HEK293 (cell line): ENCODE data around the gene MLLT6.

Source experiments
- CTCF ChIA-PET: fragments of 350-600 bp; formaldehyde crosslinking; extraction: SDS; loops from one replicate; lab custom pipeline; 2021; ENCODE audit warnings: antibody characterized with exemption; lab: Yijun Ruan, JAX
- POLR2A ChIA-PET: fragments of 300-600 bp; formaldehyde crosslinking; extraction: SDS; loops from one replicate; lab custom pipeline; 2020; ENCODE audit warnings: antibody characterized with exemption, inconsistent platforms; lab: Yijun Ruan, JAX
- H3K27ac ChIP-seq: fragments of 200-500 bp; sonication (Bioruptor generic); 2 replicates; pipeline ENCODE4 v1.5.1; 2014; ENCODE audit warnings: low read depth, low read length, control low read depth, inconsistent platforms; ENCODE audit errors: extremely low read depth
- H3K36me3 ChIP-seq, 2 experiments: fragments of 200-500 bp in 1 of 2; sonication (Bioruptor generic) in 1 of 2; 1 replicate in 1 of 2; 2 replicates in 1 of 2; pipeline ENCODE4 v1.5.1; 2014 to 2017; ENCODE audit warnings: inconsistent platforms in 2 of 2, low read length in 2 of 2; ENCODE audit not compliant: control insufficient read depth in 2 of 2, insufficient read depth in 1 of 2
- H3K4me1 ChIP-seq: fragments of 200-500 bp; sonication (Bioruptor generic); 2 replicates; pipeline ENCODE4 v1.5.1; 2014; ENCODE audit warnings: mild to moderate bottlenecking, low read length, inconsistent platforms; ENCODE audit not compliant: control insufficient read depth, insufficient read depth
- H3K4me3 ChIP-seq: 2 replicates; pipeline ENCODE4 v1.5.1; 2011; ENCODE audit warnings: low read depth, mild to moderate bottlenecking, control low read depth, low read length, moderate library complexity
- H3K9me3 ChIP-seq: fragments of 200-500 bp; sonication (Bioruptor generic); 2 replicates; pipeline ENCODE4 v1.5.1; 2014; ENCODE audit warnings: low read depth, low read length, inconsistent platforms; ENCODE audit not compliant: control insufficient read depth, insufficient read depth
- BCL11A ChIP-seq: fragments of 450-650 bp; formaldehyde crosslinking; IDR thresholded peaks from 2 replicates; pipeline ENCODE4 v1.5.1; 2016; ENCODE audit warnings: low read depth, missing biosample characterization, missing genetic modification characterization
- BCL6B ChIP-seq: fragments of 450-650 bp; formaldehyde crosslinking; IDR thresholded peaks from 2 replicates; pipeline ENCODE4 v1.5.1; 2017; ENCODE audit warnings: missing biosample characterization, missing genetic modification characterization
- CTCF ChIP-seq: fragments of 450-650 bp; formaldehyde crosslinking; IDR thresholded peaks from 2 replicates; pipeline ENCODE4 v1.5.1; 2016; ENCODE audit warnings: missing biosample characterization, missing genetic modification characterization
- ELK4 ChIP-seq: IDR thresholded peaks from 2 replicates; pipeline ENCODE4 v1.6.1; 2011; ENCODE audit warnings: mild to moderate bottlenecking, low read depth, low read length, borderline replicate concordance
- IKZF3 ChIP-seq: fragments of 450-650 bp; IDR thresholded peaks from 2 replicates; pipeline ENCODE4 v1.5.0; 2018; ENCODE audit warnings: missing biosample characterization, mild to moderate bottlenecking, missing genetic modification characterization, moderate library complexity
- KLF9 ChIP-seq: fragments of 450-650 bp; formaldehyde crosslinking; IDR thresholded peaks from 2 replicates; pipeline ENCODE4 v1.5.1; 2016; ENCODE audit warnings: missing biosample characterization, missing genetic modification characterization, low read depth
- PRDM2 ChIP-seq: fragments of 450-650 bp; formaldehyde crosslinking; IDR thresholded peaks from 2 replicates; pipeline ENCODE4 v1.5.1; 2016; ENCODE audit warnings: missing biosample characterization, missing genetic modification characterization, borderline replicate concordance
- SP2 ChIP-seq: fragments of 450-650 bp; formaldehyde crosslinking; IDR thresholded peaks from 2 replicates; pipeline ENCODE4 v1.5.1; 2016; ENCODE audit warnings: missing biosample characterization, missing genetic modification characterization
- TSHZ1 ChIP-seq: fragments of 450-650 bp; formaldehyde crosslinking; IDR thresholded peaks from 2 replicates; pipeline ENCODE4 v1.5.1; 2016; ENCODE audit warnings: missing biosample characterization, missing genetic modification characterization, borderline replicate concordance
- YY1 ChIP-seq: fragments of 450-650 bp; formaldehyde crosslinking; IDR thresholded peaks from 2 replicates; pipeline ENCODE4 v1.5.1; 2018; ENCODE audit warnings: missing biosample characterization, missing genetic modification characterization
- ZNF140 ChIP-seq: fragments of 450-650 bp; formaldehyde crosslinking; IDR thresholded peaks from 2 replicates; pipeline ENCODE4 v1.5.1; 2016; ENCODE audit warnings: missing biosample characterization, missing genetic modification characterization
- ZNF169 ChIP-seq: fragments of 450-650 bp; formaldehyde crosslinking; IDR thresholded peaks from 2 replicates; pipeline ENCODE4 v1.5.1; 2016; ENCODE audit warnings: missing biosample characterization, missing genetic modification characterization
- ZNF174 ChIP-seq: fragments of 450-650 bp; formaldehyde crosslinking; IDR thresholded peaks from 2 replicates; pipeline ENCODE4 v1.5.0; 2017; ENCODE audit warnings: missing biosample characterization, mild to moderate bottlenecking, missing genetic modification characterization
- ZNF2 ChIP-seq: fragments of 450-650 bp; formaldehyde crosslinking; IDR thresholded peaks from 2 replicates; pipeline ENCODE4 v1.5.1; 2016; ENCODE audit warnings: missing biosample characterization, missing genetic modification characterization
- ZNF214 ChIP-seq: fragments of 450-650 bp; formaldehyde crosslinking; IDR thresholded peaks from 2 replicates; pipeline ENCODE4 v1.5.1; 2017; ENCODE audit warnings: missing biosample characterization, mild to moderate bottlenecking, missing genetic modification characterization, borderline replicate concordance
- ZNF335 ChIP-seq: fragments of 450-650 bp; formaldehyde crosslinking; conservative IDR thresholded peaks from 2 replicates; pipeline ENCODE4 v1.5.1; 2016; ENCODE audit warnings: missing biosample characterization, missing genetic modification characterization
- ZNF510 ChIP-seq: fragments of 450-650 bp; formaldehyde crosslinking; IDR thresholded peaks from 2 replicates; pipeline ENCODE4 v1.5.1; 2018; ENCODE audit warnings: mild to moderate bottlenecking, missing genetic modification characterization, missing biosample characterization; ENCODE audit not compliant: insufficient replicate concordance
- ZNF521 ChIP-seq: fragments of 450-650 bp; formaldehyde crosslinking; IDR thresholded peaks from 2 replicates; pipeline ENCODE4 v1.5.1; 2017; ENCODE audit warnings: missing biosample characterization, mild to moderate bottlenecking, missing genetic modification characterization
- ZNF600 ChIP-seq: fragments of 450-650 bp; formaldehyde crosslinking; IDR thresholded peaks from 2 replicates; pipeline ENCODE4 v1.5.1; 2016; ENCODE audit warnings: missing biosample characterization, missing genetic modification characterization
- ZNF654 ChIP-seq: fragments of 450-650 bp; formaldehyde crosslinking; IDR thresholded peaks from 2 replicates; pipeline ENCODE4 v1.5.1; 2016; ENCODE audit warnings: low read depth, missing biosample characterization, missing genetic modification characterization
- ZNF658 ChIP-seq: fragments of 450-650 bp; formaldehyde crosslinking; IDR thresholded peaks from 2 replicates; pipeline ENCODE4; 2016; ENCODE audit warnings: missing biosample characterization, missing genetic modification characterization
- ZNF776 ChIP-seq: fragments of 450-650 bp; formaldehyde crosslinking; IDR thresholded peaks from 2 replicates; pipeline ENCODE4 v1.5.0; 2017; ENCODE audit warnings: missing biosample characterization, missing genetic modification characterization, borderline replicate concordance

MLLT6 gene

GRCh38 chr17:38663125-38663751 is 41.8 kb upstream of the MLLT6 start (continued):
- TF ChIP-seq YY1 (tag by site-specific recombination): no peak
- peak; percentile 73 for TF ChIP-seq ZNF654 (tag by site-specific recombination)
- TF ChIP-seq KLF9 (tag by site-specific recombination): peak; percentile 33; the same call in 1 of the 2 replicates
- peak; percentile 12; the same call in 1 of the 2 replicates for TF ChIP-seq ZNF600
- peak; percentile 20; the same call in 1 of the 2 replicates for TF ChIP-seq ZNF335 (tag by site-specific recombination)
- peak; percentile 92 for TF ChIP-seq CTCF (tag by site-specific recombination)
- TF ChIP-seq ZNF510 (tag by site-specific recombination): no peak
- TF ChIP-seq ZNF214 (tag by site-specific recombination): no peak
- TF ChIP-seq ZNF776 (tag by site-specific recombination): no peak
- TF ChIP-seq SP2: no peak; the same call in 1 of the 2 replicates
- TF ChIP-seq ZNF2 (tag by site-specific recombination): no peak
- no peak for TF ChIP-seq ZNF140
- peak; percentile 43; the same call in 1 of the 2 replicates for TF ChIP-seq IKZF3
- TF ChIP-seq BCL11A (tag by site-specific recombination): no peak

GRCh38 chr17:38663964-38664644 is 41.0 kb upstream of the MLLT6 start:
- H3K9me3 ChIP-seq: no peaks in the 10 kb centered on the region
- ChIA-PET POLR2A (no interaction called here), CTCF (interaction anchor here (0.5 to 11.9 kb wide), 36 partner anchors 8 to 501 kb away, joined by 3 to 254 read pairs (median 5); no protein-coding TSS in a partner anchor)
- no peaks in the 10 kb centered on the region for H3K36me3 ChIP-seq
- no peak overlapping the region for H3K4me3 ChIP-seq
- no peaks in the 10 kb centered on the region for H3K4me1 ChIP-seq
- no peak overlapping the region for H3K27ac ChIP-seq
- no peak for TF ChIP-seq PRDM2 (tag by site-specific recombination)
- no peak for TF ChIP-seq ELK4
- TF ChIP-seq ZNF658 (tag by site-specific recombination): no peak
- TF ChIP-seq ZNF521 (tag by site-specific recombination): no peak
- no peak for TF ChIP-seq ZNF174 (tag by site-specific recombination)
- TF ChIP-seq BCL6B (tag by site-specific recombination): no peak
- no peak for TF ChIP-seq ZNF169 (tag by site-specific recombination)
- TF ChIP-seq TSHZ1: no peak
